IPS DF 6.9 (cell line): ENCODE data around the gene NFKB1.

Source experiments
- DNase-seq: peaks from one replicate; pipeline ENCODE4 v3.0.0-alpha.2; 2013; ENCODE audit warnings: low read depth, low spot score
- H3K27ac ChIP-seq: one replicate; pipeline ENCODE4 v1.5.1; 2013; ENCODE audit warnings: low read length, control low read depth
- H3K27me3 ChIP-seq: 2 replicates; pipeline ENCODE4 v1.6.1; 2013; ENCODE audit warnings: mild to moderate bottlenecking, low read length; ENCODE audit not compliant: control insufficient read depth, insufficient read depth
- H3K36me3 ChIP-seq: 2 replicates; pipeline ENCODE4 v1.6.1; 2013; ENCODE audit warnings: low read length; ENCODE audit not compliant: control insufficient read depth, insufficient read depth
- H3K4me1 ChIP-seq: 2 replicates; pipeline ENCODE4 v1.6.1; 2013; ENCODE audit warnings: low read length; ENCODE audit not compliant: control insufficient read depth, insufficient read depth
- H3K4me3 ChIP-seq: 2 replicates; pipeline ENCODE4 v1.5.1; 2013; ENCODE audit warnings: mild to moderate bottlenecking, low read length
- H3K9me3 ChIP-seq: 2 replicates; pipeline ENCODE4 v1.6.1; 2013; ENCODE audit warnings: low read length, inconsistent platforms; ENCODE audit not compliant: control insufficient read depth, insufficient read depth
- WGBS: extraction: QIAGEN DNeasy Blood & Tissue Kit; methylation state at CpG from one replicate; pipeline ENCODE4 v1.1.7; 2013; ENCODE audit warnings: mixed read lengths, missing lambda C conversion rate; ENCODE audit not compliant: insufficient read length, insufficient coverage; 5-methylcytosine and 5-hydroxymethylcytosine counted together

The NFKB1 gene

DNA sequence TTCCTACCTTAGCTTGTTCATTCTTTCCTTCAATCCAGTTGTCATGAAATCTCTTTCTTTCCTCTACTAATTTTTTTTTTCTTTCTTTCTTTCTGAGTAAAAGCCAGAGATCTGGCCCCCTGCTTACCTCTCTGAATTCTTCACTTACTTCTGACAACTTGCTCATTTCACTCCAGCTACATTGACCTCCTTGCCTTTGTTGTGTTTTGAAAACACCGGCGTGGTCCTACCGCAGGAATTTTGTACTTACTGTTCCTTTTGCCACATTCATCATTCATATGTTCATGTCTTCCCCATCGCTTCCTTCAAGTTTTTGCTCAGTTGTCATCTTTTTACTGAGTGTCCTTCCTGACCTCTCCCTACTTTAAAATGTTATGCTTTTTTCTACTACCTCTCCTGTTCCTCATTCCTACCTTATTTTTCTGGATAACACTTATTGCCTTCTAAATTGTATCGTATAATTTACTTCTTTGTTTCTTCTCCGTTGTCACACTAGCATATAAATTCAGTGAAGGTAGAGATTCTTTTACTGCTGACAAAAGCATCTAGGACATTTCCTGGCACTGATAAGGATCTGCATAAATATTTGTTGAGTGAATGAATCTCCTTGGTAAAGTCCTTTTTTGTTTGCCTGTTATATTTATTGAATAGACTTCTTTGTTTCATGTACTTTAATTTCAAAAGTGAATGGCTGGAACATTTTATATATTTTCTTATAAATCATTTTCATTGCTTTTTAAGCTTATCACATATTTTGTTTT is 74.4 kb downstream of the NFKB1 start:
- Histone ChIP-seq H3K4me3 (no peak overlapping the region), H3K27ac (no peak overlapping the region), H3K9me3 (no peaks in the 10 kb centered on the region), H3K27me3 (no peaks in the 10 kb centered on the region), H3K4me1 (no peaks in the 10 kb centered on the region; the same call in 1 of the 2 replicates), H3K36me3 (no peaks in the 10 kb centered on the region)
- no peak for DNase-seq
- WGBS = no CpG with 5 or more reads among the region's 6 CpGs

DNA sequence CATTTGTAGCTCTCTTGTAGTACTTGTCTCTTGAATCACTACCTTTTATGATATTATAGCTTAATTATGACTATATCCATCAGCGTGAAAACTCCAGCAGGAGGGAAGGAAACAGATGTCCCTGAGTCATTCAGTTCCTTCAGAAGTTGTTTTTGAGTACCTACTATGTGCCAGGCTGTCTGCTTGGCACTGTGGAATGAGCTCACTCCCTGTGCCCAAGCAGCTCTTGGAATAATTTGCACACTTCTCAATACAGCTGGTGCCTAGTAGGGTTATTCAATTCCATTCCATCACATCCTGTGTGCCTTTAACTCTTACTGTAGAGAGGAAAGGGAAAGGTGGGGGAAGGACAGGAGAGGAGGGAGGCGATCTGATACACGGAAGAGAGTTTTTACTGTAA is 77.1 kb downstream of the NFKB1 start:
- Histone ChIP-seq H3K9me3 (no peaks in the 10 kb centered on the region), H3K27ac (no peak overlapping the region), H3K4me3 (no peak overlapping the region), H3K4me1 (no peaks in the 10 kb centered on the region; the same call in 1 of the 2 replicates), H3K27me3 (no peaks in the 10 kb centered on the region), H3K36me3 (no peaks in the 10 kb centered on the region)
- no peak for DNase-seq
- WGBS = no CpG with 5 or more reads among the region's 3 CpGs

DNA sequence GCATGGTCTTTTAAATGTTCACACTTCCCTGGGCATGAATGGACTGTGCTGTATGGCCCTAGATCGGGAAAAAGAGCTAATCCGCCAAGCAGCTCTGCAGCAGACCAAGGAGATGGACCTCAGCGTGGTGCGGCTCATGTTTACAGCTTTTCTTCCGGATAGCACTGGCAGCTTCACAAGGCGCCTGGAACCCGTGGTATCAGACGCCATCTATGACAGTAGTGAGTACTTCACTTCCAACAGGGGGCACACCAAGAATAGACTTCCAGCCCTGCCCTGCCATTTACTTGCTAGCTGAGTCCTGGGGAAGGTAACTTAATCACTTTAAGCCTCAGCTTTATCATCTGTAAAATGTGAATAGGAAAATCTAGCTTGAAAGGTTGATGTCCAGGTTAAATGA is 77.7 kb downstream of the NFKB1 start:
- Histone ChIP-seq H3K27me3 (no peaks in the 10 kb centered on the region), H3K9me3 (no peaks in the 10 kb centered on the region), H3K27ac (no peak overlapping the region), H3K4me1 (no peaks in the 10 kb centered on the region; the same call in 1 of the 2 replicates), H3K4me3 (no peak overlapping the region), H3K36me3 (no peaks in the 10 kb centered on the region)
- DNase-seq = peak; percentile 66
- WGBS = no CpG with 5 or more reads among the region's 8 CpGs

DNA sequence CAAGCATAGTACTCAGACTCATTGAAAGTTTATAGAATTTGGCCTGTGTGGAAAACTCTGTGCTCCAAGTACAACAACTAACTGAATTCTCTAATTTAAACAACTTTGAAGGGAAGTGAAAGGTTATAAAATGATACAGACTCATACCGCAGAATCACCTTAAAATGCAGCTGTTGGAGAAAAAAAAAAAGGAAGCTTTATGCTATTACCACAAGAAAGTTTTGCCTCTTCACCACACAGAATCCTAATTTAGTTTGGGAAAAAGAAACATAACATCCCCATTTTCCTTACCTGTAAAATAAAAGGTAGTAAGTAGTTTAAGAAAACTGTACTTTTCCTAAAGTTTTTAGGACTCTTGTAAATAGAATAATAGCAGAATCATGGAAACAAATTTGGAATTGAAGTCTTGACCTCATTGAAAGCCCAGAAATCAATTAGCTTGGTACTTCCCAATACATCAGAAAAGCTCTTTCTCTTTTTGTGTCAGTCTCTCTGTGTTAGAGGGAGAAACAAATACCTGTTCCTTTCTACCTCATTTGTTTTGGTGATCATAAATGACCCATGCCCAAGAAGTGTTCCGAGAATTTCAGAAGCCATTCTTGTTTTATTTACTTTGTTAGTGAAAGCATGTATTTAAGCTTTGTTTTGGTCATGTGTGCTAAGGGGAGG is 78.8 kb downstream of the NFKB1 start:
- H3K4me1 ChIP-seq = no peaks in the 10 kb centered on the region; the same call in 1 of the 2 replicates
- no peaks in the 10 kb centered on the region for H3K36me3 ChIP-seq

DNA sequence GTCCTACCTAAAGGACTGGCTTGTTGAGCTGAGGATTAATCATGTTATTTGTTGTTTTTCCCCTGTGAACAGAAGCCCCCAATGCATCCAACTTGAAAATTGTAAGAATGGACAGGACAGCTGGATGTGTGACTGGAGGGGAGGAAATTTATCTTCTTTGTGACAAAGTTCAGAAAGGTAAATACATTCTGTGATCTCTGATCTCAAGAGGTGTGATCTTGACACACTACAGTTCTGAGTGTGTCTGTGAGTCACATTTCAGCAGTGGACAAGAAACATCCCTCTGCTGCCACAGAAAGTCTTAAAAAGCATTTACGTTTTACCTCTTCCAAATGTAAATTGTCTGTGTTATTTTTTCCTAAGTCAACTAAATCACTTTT is 79.3 kb downstream of the NFKB1 start:
- H3K4me3 ChIP-seq = no peak overlapping the region
- no peaks in the 10 kb centered on the region for H3K9me3 ChIP-seq
- WGBS = no CpG with 5 or more reads among the region's 1 CpG
- no peaks in the 10 kb centered on the region; the same call in 1 of the 2 replicates for H3K4me1 ChIP-seq
- no peak for DNase-seq
- no peak overlapping the region for H3K27ac ChIP-seq
- no peaks in the 10 kb centered on the region for H3K36me3 ChIP-seq
- no peaks in the 10 kb centered on the region for H3K27me3 ChIP-seq

More for the DNA sequence above, 78.8 kb downstream of the NFKB1 start:
- Histone ChIP-seq H3K9me3 (no peaks in the 10 kb centered on the region), H3K4me3 (no peak overlapping the region), H3K27me3 (no peaks in the 10 kb centered on the region), H3K27ac (no peak overlapping the region)
- WGBS = no CpG with 5 or more reads among the region's 2 CpGs
- no peak for DNase-seq

DNA sequence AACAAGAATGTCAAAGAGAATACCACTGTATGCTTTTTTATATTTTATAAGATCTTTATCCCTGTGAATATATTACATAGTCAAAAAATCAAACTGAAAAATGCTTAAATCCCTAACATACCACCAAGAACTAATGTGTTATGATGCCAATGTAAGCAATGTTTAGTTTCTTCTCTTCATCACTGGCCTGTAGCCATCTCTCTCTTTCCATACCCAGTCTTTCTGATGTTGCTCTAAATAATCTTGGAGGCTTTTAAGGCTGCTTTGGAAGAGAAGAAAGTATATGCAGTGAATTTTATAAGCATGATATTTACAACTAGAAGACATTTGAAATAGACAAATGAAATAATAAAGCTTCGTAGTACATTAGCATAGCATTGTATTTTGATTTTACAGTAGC is 82.9 kb downstream of the NFKB1 start:
- no peak for DNase-seq
- no CpG with 5 or more reads among the region's 1 CpG for WGBS
- no peaks in the 10 kb centered on the region for H3K9me3 ChIP-seq
- H3K27ac ChIP-seq = no peak overlapping the region
- H3K4me1 ChIP-seq = no peaks in the 10 kb centered on the region
- no peak overlapping the region for H3K4me3 ChIP-seq
- H3K36me3 ChIP-seq = no peaks in the 10 kb centered on the region
- no peaks in the 10 kb centered on the region for H3K27me3 ChIP-seq

DNA sequence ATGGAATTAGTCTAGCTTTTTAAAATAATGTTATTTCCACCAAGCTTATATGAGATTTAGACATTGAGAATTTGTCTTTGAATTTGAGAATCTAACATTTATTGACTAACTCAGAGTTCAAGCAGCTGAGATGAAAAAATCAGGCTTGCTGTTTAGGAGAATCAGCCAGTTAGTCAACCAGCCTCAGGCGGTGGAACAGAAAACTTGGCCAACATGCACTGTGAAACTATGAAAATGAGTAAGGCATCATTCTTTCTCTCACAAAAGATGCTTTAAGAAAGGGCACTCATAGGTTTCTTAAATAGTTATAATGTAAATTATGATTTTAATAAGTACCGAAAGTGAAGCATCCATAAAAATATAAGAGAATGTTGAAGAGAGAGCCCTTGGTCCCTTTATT is 84.2 kb downstream of the NFKB1 start:
- Histone ChIP-seq H3K27ac (no peak overlapping the region), H3K4me1 (no peaks in the 10 kb centered on the region), H3K36me3 (no peaks in the 10 kb centered on the region), H3K4me3 (no peak overlapping the region), H3K9me3 (no peaks in the 10 kb centered on the region), H3K27me3 (no peaks in the 10 kb centered on the region)
- no CpG with 5 or more reads among the region's 2 CpGs for WGBS
- DNase-seq = no peak

DNA sequence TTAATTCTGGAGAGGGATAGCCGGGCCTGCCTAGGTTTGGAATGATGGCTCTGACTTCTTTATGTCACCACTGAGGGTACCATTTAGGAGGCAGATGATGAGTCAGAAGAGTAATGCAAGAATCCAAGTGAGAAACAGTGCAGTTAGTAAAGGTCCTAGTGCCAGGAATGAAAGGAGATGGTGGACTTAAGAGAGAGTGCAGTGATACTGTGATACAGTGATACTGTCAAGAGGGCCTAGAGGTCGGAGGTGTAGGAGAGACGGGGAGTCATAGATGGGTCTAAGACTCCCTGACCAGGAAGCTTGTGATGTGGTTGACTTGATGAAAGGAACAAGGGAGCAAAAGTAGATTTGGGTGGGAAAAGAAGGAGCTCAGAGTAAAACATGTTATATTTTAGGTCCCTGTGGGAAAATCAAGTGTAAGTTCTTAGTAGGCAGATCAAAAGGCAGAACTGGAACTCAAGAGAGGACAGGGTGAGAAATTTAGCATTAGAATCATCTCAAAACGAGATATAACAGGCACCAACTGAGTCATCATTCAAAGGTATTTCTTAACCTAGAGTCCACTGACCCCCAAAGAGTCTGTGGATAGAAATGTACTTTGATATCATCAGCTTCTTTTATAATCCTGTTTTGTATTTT is 85.0 kb downstream of the NFKB1 start:
- Histone ChIP-seq H3K36me3 (no peaks in the 10 kb centered on the region), H3K4me3 (no peak overlapping the region), H3K9me3 (no peaks in the 10 kb centered on the region), H3K27ac (no peak overlapping the region), H3K27me3 (no peaks in the 10 kb centered on the region), H3K4me1 (no peaks in the 10 kb centered on the region)
- DNase-seq = no peak
- WGBS = no CpG with 5 or more reads among the region's 4 CpGs

DNA sequence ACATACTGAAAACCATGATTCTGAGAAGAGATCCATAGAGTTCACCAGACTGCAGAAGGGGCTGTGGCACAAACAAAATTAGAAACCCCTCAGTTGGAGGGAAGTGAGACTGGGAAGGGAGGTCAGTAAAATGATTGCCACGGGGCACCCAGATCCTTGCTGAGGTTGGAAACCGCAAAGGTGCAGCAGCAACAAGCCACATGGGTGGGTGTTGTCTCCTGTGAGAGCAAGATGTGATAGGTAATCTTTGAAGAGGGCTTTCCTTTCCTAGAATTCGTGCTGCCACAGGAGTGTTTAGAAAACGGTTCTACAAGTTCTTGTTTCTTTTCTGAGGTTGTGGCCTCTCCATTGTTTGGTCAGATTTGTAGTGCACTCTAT is 85.5 kb downstream of the NFKB1 start:
- Histone ChIP-seq H3K4me1 (no peaks in the 10 kb centered on the region), H3K9me3 (no peaks in the 10 kb centered on the region), H3K36me3 (no peaks in the 10 kb centered on the region), H3K27ac (no peak overlapping the region), H3K4me3 (no peak overlapping the region), H3K27me3 (no peaks in the 10 kb centered on the region)
- WGBS = no CpG with 5 or more reads among the region's 4 CpGs
- DNase-seq = no peak

DNA sequence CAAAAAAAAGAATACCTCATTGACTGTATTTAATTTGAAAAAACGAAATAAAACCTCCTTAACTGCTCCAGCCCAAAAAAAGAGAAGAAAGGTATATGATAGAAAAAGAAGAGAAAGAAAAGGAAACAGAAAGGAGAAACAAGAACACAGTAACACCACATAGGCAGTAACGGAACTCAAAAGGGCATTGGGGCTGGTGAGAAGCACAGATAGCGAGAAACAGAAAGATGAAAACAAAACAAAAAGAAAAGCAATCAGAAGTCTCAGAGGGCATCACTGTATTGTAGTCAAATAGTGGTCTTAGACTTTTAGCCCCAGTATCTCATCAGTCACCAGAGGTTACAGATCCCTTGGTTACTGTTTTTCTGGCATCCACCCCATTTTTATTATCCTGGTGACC is 88.6 kb downstream of the NFKB1 start:
- DNase-seq = no peak
- WGBS = no CpG with 5 or more reads among the region's 3 CpGs
- no peaks in the 10 kb centered on the region for H3K36me3 ChIP-seq
- no peak overlapping the region for H3K27ac ChIP-seq
- H3K9me3 ChIP-seq = no peaks in the 10 kb centered on the region
- no peak overlapping the region for H3K4me3 ChIP-seq
- H3K27me3 ChIP-seq = no peaks in the 10 kb centered on the region
- no peaks in the 10 kb centered on the region for H3K4me1 ChIP-seq
